Measurements from ENCODE around the gene CDH5. TPM values are rescaled to one million over a fixed set of nuclear protein-coding genes. Genes with fewer than 3 reads are reported as not detected.

Gene CDH5
- polyA plus RNA-seq, 1 donor (not counting 4 experiments of a cell fraction or from before 2014, with no cell fraction given): 0.05 TPM

- Histone ChIP-seq H3K9ac (ENCODE audit: control insufficient read depth, extremely low read depth, insufficient read depth, low read length) (no peak overlapping the region), H3K9me3 (ENCODE audit: control insufficient read depth, low read depth, low read length) (no peaks in the 10 kb centered on the region), H3K9me1 (ENCODE audit: control insufficient read depth, extremely low read depth, insufficient read depth, low read length) (no peaks in the 10 kb centered on the region), H3K4me2 (ENCODE audit: control insufficient read depth, extremely low read depth, insufficient read depth, low read depth, low read length) (no peak overlapping the region), H3K79me2 (ENCODE audit: control insufficient read depth, insufficient read depth, low read length) (no peaks in the 10 kb centered on the region), H3K4me3 (ENCODE audit: control insufficient read depth in 2 of 3, extremely low read depth in 1 of 3, insufficient read depth in 2 of 3, low read depth in 1 of 3, low read length in 3 of 3) (no peak overlapping the region), H3K4me1 (ENCODE audit: control insufficient read depth, extremely low read depth, insufficient read depth, low read length) (no peaks in the 10 kb centered on the region), H4K20me1 (ENCODE audit: control insufficient read depth, extremely low read depth, insufficient read depth, low read length) (no peaks in the 10 kb centered on the region), H3K27me3 (ENCODE audit: control insufficient read depth, extremely low read depth, insufficient read depth, low read length) (peaks cover 44% of the 10 kb centered on the region), H3K36me3 (ENCODE audit: control insufficient read depth in 2 of 2, extremely low read depth in 1 of 2, insufficient read depth in 2 of 2, low read length in 2 of 2) (no peaks in the 10 kb centered on the region), H3K27ac (ENCODE audit: control insufficient read depth, insufficient read depth, low read length) (no peak overlapping the region), H2AFZ (ENCODE audit: control insufficient read depth, low read length) (no peak overlapping the region)
- FAIRE-seq (no peak), DNase-seq (ENCODE audit: low read depth, low spot score) (no peak)
- no peak for TF ChIP-seq EZH2 (IDR thresholded peaks at IDR 0.05; ENCODE audit: low read length)
- no peak for TF ChIP-seq CTCF (optimal IDR thresholded peaks at IDR 0.05 in 1 of 3, IDR thresholded peaks at IDR 0.05 in 1 of 3, conservative IDR thresholded peaks at IDR 0.05 in 1 of 3; ENCODE audit: extremely low read depth in 1 of 3, insufficient read depth in 2 of 3, low read length in 3 of 3)
- dilution Hi-C loops (cut with MboI; ENCODE audit: extremely low pct_ligation_motif_present, low sequenced_read_pairs): no loop called here
Measured at GRCh38 chr16:66429290-66429962, 62.9 kb downstream of the CDH5 start.

DNA sequence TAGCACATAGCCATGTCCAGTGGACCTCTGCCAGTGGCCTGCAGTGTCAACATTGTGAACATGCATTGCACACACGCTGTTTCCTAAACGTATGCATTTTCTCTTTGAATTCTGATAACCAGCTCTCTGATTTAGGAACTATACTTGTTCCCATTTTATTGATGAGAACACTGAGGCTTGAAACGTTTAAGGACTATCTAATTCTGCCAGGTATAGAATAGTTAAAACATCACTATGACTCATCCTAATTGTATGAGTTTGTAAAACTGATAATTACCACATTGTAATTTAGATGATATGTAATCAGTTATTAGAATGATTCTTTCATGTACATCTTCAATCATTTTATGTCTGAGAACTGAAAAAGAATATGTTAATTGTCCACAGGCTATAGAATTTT lies 63.7 kb downstream of the CDH5 start:
- Histone ChIP-seq H3K9ac (ENCODE audit: control insufficient read depth, extremely low read depth, insufficient read depth, low read length) (no peak overlapping the region), H3K36me3 (ENCODE audit: control insufficient read depth in 2 of 2, extremely low read depth in 1 of 2, insufficient read depth in 2 of 2, low read length in 2 of 2) (no peaks in the 10 kb centered on the region), H2AFZ (ENCODE audit: control insufficient read depth, low read length) (no peak overlapping the region), H4K20me1 (ENCODE audit: control insufficient read depth, extremely low read depth, insufficient read depth, low read length) (no peaks in the 10 kb centered on the region), H3K4me2 (ENCODE audit: control insufficient read depth, extremely low read depth, insufficient read depth, low read depth, low read length) (no peak overlapping the region), H3K4me3 (ENCODE audit: control insufficient read depth in 2 of 3, extremely low read depth in 1 of 3, insufficient read depth in 2 of 3, low read depth in 1 of 3, low read length in 3 of 3) (no peak overlapping the region), H3K27ac (ENCODE audit: control insufficient read depth, insufficient read depth, low read length) (no peak overlapping the region), H3K9me3 (ENCODE audit: control insufficient read depth, low read depth, low read length) (no peaks in the 10 kb centered on the region), H3K27me3 (ENCODE audit: control insufficient read depth, extremely low read depth, insufficient read depth, low read length) (peaks cover 45% of the 10 kb centered on the region), H3K79me2 (ENCODE audit: control insufficient read depth, insufficient read depth, low read length) (no peaks in the 10 kb centered on the region), H3K4me1 (ENCODE audit: control insufficient read depth, extremely low read depth, insufficient read depth, low read length) (no peaks in the 10 kb centered on the region), H3K9me1 (ENCODE audit: control insufficient read depth, extremely low read depth, insufficient read depth, low read length) (no peaks in the 10 kb centered on the region)
- dilution Hi-C loops (cut with MboI; ENCODE audit: extremely low pct_ligation_motif_present, low sequenced_read_pairs): no loop called here
- no peak for FAIRE-seq
- TF ChIP-seq EZH2 (IDR thresholded peaks at IDR 0.05; ENCODE audit: low read length) (no peak), CTCF (optimal IDR thresholded peaks at IDR 0.05 in 1 of 3, IDR thresholded peaks at IDR 0.05 in 1 of 3, conservative IDR thresholded peaks at IDR 0.05 in 1 of 3; ENCODE audit: extremely low read depth in 1 of 3, insufficient read depth in 2 of 3, low read length in 3 of 3) (no peak)
- no peak for DNase-seq (ENCODE audit: low read depth, low spot score)

Measured in keratinocyte (primary cell).